Measurements from ENCODE around the gene ARHGAP32. TPM values are rescaled to one million over a fixed set of nuclear protein-coding genes. Genes with fewer than 3 reads are reported as not detected.

The ARHGAP32 gene
- total RNA-seq, 1 donor from 2014 or later: 42.3 TPM

- Mint-ChIP-seq H3K27ac (peak overlapping the region; percentile 60), H3K9me3 (ENCODE audit: low read depth) (peaks cover 29% of the 10 kb centered on the region), H3K4me1 (ENCODE audit: low read depth) (peaks cover 4% of the 10 kb centered on the region), H3K4me3 (ENCODE audit: low read depth) (no peak overlapping the region), H3K27me3 (no peaks in the 10 kb centered on the region), H3K36me3 (ENCODE audit: insufficient read depth) (peaks cover 19% of the 10 kb centered on the region)
- no peak for DNase-seq (ENCODE audit: low spot score, unreplicated experiment)
- TF ChIP-seq CTCF (IDR thresholded peaks at IDR 0.05; ENCODE audit: unreplicated experiment): no peak
These were observed 114.9 kb downstream of the ARHGAP32 start for GRCh38 chr11:129077191-129077590.

GRCh38 chr11:129075757-129076156, 116.4 kb downstream of the ARHGAP32 start:
- Mint-ChIP-seq H3K27ac (no peak overlapping the region), H3K36me3 (ENCODE audit: insufficient read depth) (peaks cover 11% of the 10 kb centered on the region), H3K4me3 (ENCODE audit: low read depth) (no peak overlapping the region), H3K4me1 (ENCODE audit: low read depth) (peaks cover 4% of the 10 kb centered on the region), H3K27me3 (no peaks in the 10 kb centered on the region), H3K9me3 (ENCODE audit: low read depth) (peaks cover 16% of the 10 kb centered on the region)
- TF ChIP-seq CTCF (IDR thresholded peaks at IDR 0.05; ENCODE audit: unreplicated experiment): no peak
- no peak for DNase-seq (ENCODE audit: low spot score, unreplicated experiment)

- TF ChIP-seq CTCF (IDR thresholded peaks at IDR 0.05; ENCODE audit: unreplicated experiment): no peak
- DNase-seq (ENCODE audit: low spot score, unreplicated experiment): no peak
- no peak overlapping the region for H3K27ac Mint-ChIP-seq
- peaks cover 7% of the 10 kb centered on the region for H3K36me3 Mint-ChIP-seq (ENCODE audit: insufficient read depth)
- H3K9me3 Mint-ChIP-seq (ENCODE audit: low read depth): no peaks in the 10 kb centered on the region
- no peaks in the 10 kb centered on the region for H3K27me3 Mint-ChIP-seq
- H3K4me1 Mint-ChIP-seq (ENCODE audit: low read depth): peaks cover 8% of the 10 kb centered on the region
- no peak overlapping the region for H3K4me3 Mint-ChIP-seq (ENCODE audit: low read depth)
These were observed 124.7 kb downstream of the ARHGAP32 start for GRCh38 chr11:129067454-129067853.

- Mint-ChIP-seq H3K27me3 (no peaks in the 10 kb centered on the region), H3K4me1 (ENCODE audit: low read depth) (peaks cover 8% of the 10 kb centered on the region), H3K36me3 (ENCODE audit: insufficient read depth) (peaks cover 9% of the 10 kb centered on the region), H3K4me3 (ENCODE audit: low read depth) (no peak overlapping the region), H3K27ac (no peak overlapping the region), H3K9me3 (ENCODE audit: low read depth) (no peaks in the 10 kb centered on the region)
- TF ChIP-seq CTCF (IDR thresholded peaks at IDR 0.05; ENCODE audit: unreplicated experiment): no peak
- no peak for DNase-seq (ENCODE audit: low spot score, unreplicated experiment)
These were observed 125.9 kb downstream of the ARHGAP32 start for GRCh38 chr11:129066229-129066628.

- peaks cover 8% of the 10 kb centered on the region for H3K4me1 Mint-ChIP-seq (ENCODE audit: low read depth)
- TF ChIP-seq CTCF (IDR thresholded peaks at IDR 0.05; ENCODE audit: unreplicated experiment): no peak
- H3K27ac Mint-ChIP-seq: no peak overlapping the region
- no peak for DNase-seq (ENCODE audit: low spot score, unreplicated experiment)
- H3K27me3 Mint-ChIP-seq: no peaks in the 10 kb centered on the region
- no peaks in the 10 kb centered on the region for H3K9me3 Mint-ChIP-seq (ENCODE audit: low read depth)
- peaks cover 11% of the 10 kb centered on the region for H3K36me3 Mint-ChIP-seq (ENCODE audit: insufficient read depth)
- H3K4me3 Mint-ChIP-seq (ENCODE audit: low read depth): no peak overlapping the region
These were observed 129.0 kb downstream of the ARHGAP32 start for GRCh38 chr11:129063118-129063517.
